BJ (cell line): Measurements from ENCODE around the gene ZNF850. TPM values are rescaled to one million over a fixed set of nuclear protein-coding genes. Genes with fewer than 3 reads are reported as not detected.

Source experiments
- CTCF ChIA-PET: fragments of 350-600 bp; formaldehyde crosslinking; extraction: SDS; loops from one replicate; lab custom pipeline; 2021; ENCODE audit warnings: antibody characterized with exemption, inconsistent platforms; lab: Yijun Ruan, JAX
- POLR2A ChIA-PET: fragments of 300-600 bp; sonication (Branson Sonifier 250); formaldehyde crosslinking; extraction: SDS; loops from one replicate; lab custom pipeline; 2021; ENCODE audit warnings: antibody characterized with exemption; lab: Charles Lee
- DNase-seq: peaks from one replicate; pipeline ENCODE4 v3.0.0-alpha.2; 2011; ENCODE audit warnings: low read depth
- H3K27me3 ChIP-seq: 2 replicates; pipeline ENCODE4 v1.6.0; 2011; ENCODE audit warnings: low read length; ENCODE audit not compliant: control insufficient read depth, insufficient read depth
- H3K36me3 ChIP-seq: 2 replicates; pipeline ENCODE4 v1.5.1; 2011; ENCODE audit warnings: low read length; ENCODE audit not compliant: control insufficient read depth, insufficient read depth
- H3K4me3 ChIP-seq: 2 replicates; pipeline ENCODE4 v1.5.1; 2011; ENCODE audit warnings: low read depth, mild to moderate bottlenecking, control low read depth, low read length
- CTCF ChIP-seq: IDR thresholded peaks from 2 replicates; pipeline ENCODE4 v1.5.1; 2011; ENCODE audit warnings: low read depth, mild to moderate bottlenecking, control low read depth, inconsistent platforms, low read length, moderate library complexity; ENCODE audit not compliant: insufficient read depth
- polyA plus RNA-seq: library from polyadenylated mRNA; depleted of rRNA; stranded (reverse); fragments of >200 nt; gene quantifications from 2 replicates; pipeline ENCODE4 v1.2.3, GENCODE V29; 2011; rRNA removed

The ZNF850 gene
- polyA plus RNA-seq, 1 experiment = 0.56 TPM

DNA sequence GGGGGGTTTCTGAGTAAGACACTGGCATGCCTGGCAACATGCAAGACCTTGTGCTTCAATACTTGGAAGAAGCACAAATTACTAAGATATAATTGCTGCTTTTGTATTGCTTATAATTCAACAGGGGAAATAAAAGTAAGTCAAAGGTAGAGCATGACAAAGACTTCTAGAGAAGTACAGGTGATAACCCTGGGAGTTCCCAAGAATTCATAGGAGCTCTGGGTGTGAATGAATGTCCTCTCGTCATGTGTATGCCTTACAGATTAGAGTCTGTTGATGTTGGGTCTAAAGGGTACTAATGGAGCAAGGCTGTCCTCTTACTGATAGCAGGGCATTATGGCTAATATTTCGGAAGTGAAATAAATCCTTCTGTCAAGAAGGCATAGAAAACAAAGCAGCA is 98.4 kb downstream of the ZNF850 start:
- Histone ChIP-seq H3K27me3 (no peaks in the 10 kb centered on the region), H3K36me3 (no peaks in the 10 kb centered on the region), H3K4me3 (no peak overlapping the region)
- no peak for TF ChIP-seq CTCF
- ChIA-PET POLR2A (no interaction called here), CTCF (no interaction called here)
- DNase-seq = no peak

- CTCF ChIA-PET = no interaction called here
- DNase-seq = no peak
- TF ChIP-seq CTCF = no peak
- no peak overlapping the region for H3K4me3 ChIP-seq
- no peaks in the 10 kb centered on the region for H3K36me3 ChIP-seq
- POLR2A ChIA-PET = no interaction called here
- H3K27me3 ChIP-seq = no peaks in the 10 kb centered on the region
These were observed 100.2 kb downstream of the ZNF850 start for GRCh38 chr19:36672368-36672767.

DNA sequence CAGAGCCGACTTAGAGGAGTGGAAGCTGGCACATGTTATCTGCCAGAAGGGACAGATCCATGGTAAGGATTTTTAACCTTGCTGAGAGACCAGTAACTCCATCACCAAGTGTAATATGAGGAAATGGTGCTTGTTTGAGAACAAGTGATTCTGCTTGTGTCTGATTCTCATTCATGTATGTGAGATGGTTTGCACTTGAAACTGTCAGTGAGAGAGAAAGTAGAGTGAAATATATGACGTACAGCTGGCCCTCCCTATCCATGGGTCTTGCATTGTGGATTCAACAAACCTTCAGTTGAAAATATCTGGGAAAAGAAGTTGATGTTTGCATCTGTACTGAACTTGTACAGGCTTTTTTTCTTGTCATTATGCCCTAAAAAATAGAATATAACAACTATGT is 104.0 kb downstream of the ZNF850 start:
- TF ChIP-seq CTCF = no peak
- Histone ChIP-seq H3K36me3 (peaks cover under 1% of the 10 kb centered on the region), H3K4me3 (no peak overlapping the region), H3K27me3 (no peaks in the 10 kb centered on the region)
- ChIA-PET POLR2A (no interaction called here), CTCF (no interaction called here)
- no peak for DNase-seq

DNA sequence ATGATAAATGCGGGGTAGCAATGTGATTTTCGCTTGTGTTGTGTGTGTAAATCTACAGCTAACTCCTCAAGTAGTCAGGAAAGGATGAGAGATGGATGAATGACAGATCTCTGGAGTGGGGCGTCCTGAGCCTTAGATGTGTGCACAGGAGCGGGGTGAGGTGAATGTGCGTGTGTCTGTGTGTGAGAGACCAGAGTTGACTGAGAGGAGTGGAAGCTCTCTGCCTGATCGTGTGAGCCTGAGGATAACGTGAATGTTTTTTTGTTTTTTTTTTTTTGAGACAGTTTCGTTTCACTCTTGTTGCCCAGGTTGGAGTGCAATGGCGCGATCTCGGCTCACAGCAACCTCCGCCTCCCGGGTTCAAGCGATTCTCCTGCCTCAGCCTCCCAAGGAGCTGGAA is 106.8 kb downstream of the ZNF850 start:
- CTCF ChIA-PET = no interaction called here
- no peaks in the 10 kb centered on the region for H3K27me3 ChIP-seq
- TF ChIP-seq CTCF = no peak
- H3K36me3 ChIP-seq = peaks cover 3% of the 10 kb centered on the region
- peak overlapping the region; percentile 85 for H3K4me3 ChIP-seq
- DNase-seq = no peak
- POLR2A ChIA-PET = interaction anchor here (0.7 kb wide), 1 partner anchor 131 kb away, joined by 7 read pairs; no protein-coding TSS in a partner anchor

Other genes starting within 250 kb of the ZNF850 start
- gene ZNF260, start 244.5 kb downstream of the ZNF850 start, polyA plus RNA-seq = 3.6 and 11.0 TPM in 2 replicates
- 2.7 and 4.7 TPM in 2 replicates for gene ZNF529, start 199.5 kb downstream of the ZNF850 start, polyA plus RNA-seq
- 0.60 and 1.1 TPM in 2 replicates for gene ZNF382, start 167.5 kb downstream of the ZNF850 start, polyA plus RNA-seq
- gene ZNF461, start 106.0 kb downstream of the ZNF850 start, polyA plus RNA-seq = 1.9 and 4.1 TPM in 2 replicates
- 2.6 and 5.7 TPM in 2 replicates for gene ZNF567, start 85.2 kb downstream of the ZNF850 start, polyA plus RNA-seq
- 0.90 and 2.0 TPM in 2 replicates for gene ZNF790, start 65.6 kb upstream of the ZNF850 start, polyA plus RNA-seq
- gene ZNF345, start 78.1 kb upstream of the ZNF850 start, polyA plus RNA-seq = 1.3 TPM in 2 replicates
- gene ZNF829, start 143.5 kb upstream of the ZNF850 start, polyA plus RNA-seq = 1.2 and 1.5 TPM in 2 replicates
- gene ZNF568, start 143.5 kb upstream of the ZNF850 start, polyA plus RNA-seq = 5.4 and 7.0 TPM in 2 replicates